GM18868 (cell line): ENCODE data around the gene TIPARP.
"Not testable (repeated sequence)": the region's sequence is repeated elsewhere in the genome, so short reads cannot be mapped to it uniquely, and the experiment has no call there.

Experiments used
- ATAC-seq: cut with Tn5 transposase; IDR thresholded peaks from one replicate; pipeline ENCODE4 v1.9.1; 2021; ENCODE audit warnings: mild to moderate bottlenecking, moderate library complexity; ENCODE audit not compliant: unreplicated experiment

The TIPARP gene

DNA sequence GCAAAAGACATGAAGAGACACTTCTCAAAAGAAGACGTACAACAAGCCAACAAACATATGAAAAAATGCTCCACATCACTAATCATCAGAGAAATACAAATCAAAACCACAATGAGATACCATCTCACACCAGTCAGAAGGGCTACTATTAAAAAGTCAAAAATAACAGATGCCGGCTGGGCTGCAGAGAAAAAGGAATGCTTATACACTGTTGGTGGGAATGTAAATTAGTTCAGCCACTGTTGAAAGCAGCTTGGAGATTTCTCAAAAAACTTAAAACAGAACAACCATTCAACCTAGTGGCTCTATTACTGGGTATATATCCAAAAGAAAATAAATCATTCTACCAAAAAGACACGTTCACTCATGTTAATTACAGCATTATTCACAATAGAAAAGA, 60.3 kb downstream of the TIPARP start:
- ATAC-seq, result not testable (repeated sequence)

DNA sequence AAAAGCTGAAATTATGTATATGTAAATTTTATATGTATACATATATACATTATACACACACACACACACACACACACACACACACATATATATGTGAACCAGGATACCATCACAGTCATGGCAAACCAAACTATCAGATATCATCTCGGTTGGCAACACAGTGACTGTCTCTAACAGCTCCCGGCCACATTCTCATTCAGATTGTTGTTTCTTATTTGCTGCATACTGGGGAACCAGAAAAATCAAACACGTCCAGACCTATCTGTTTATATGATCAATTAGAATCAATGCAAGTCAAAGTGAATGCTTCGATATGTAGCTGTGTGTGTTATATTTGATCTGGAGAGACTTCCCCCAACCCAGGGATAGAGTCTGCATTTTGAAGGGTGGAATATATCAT, 61.1 kb downstream of the TIPARP start:
- ATAC-seq, result no peak

DNA sequence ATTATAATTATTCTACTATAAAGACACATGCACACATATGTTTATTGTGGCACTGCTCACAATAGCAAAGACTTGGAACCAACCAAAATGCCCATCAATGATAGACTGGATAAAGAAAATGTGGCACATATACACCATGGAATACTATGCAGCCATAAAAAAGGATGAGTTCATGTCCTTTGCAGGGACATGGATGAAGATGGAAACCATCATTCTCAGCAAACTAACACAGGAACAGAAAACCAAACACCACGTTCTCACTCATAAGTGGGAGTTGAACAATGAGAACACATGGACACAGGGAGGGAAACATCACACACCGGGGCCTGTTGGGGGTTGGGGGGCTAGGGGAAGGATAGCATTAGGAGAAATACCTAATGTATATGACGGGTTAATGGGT, 62.7 kb downstream of the TIPARP start:
- not testable (repeated sequence) for ATAC-seq

DNA sequence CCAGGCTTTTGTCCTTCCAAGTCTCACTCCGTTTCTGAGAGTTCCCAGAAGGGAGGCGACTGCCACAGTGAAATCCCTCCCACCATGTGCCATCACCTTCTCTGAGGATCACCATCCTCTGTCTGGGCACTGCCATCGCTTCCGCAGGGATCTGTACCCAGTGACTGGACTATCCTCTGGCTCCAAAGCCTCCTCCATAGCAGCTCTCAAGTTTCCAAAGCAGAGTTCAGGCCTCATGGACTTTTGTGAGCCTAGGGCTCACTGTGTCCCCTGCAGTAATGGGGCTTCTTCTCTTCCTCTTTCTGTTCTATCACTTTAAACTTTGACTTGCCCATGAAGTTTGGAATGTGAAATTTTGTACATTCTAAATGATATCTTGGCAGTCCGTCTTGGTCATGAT, 63.9 kb downstream of the TIPARP start:
- no peak for ATAC-seq

DNA sequence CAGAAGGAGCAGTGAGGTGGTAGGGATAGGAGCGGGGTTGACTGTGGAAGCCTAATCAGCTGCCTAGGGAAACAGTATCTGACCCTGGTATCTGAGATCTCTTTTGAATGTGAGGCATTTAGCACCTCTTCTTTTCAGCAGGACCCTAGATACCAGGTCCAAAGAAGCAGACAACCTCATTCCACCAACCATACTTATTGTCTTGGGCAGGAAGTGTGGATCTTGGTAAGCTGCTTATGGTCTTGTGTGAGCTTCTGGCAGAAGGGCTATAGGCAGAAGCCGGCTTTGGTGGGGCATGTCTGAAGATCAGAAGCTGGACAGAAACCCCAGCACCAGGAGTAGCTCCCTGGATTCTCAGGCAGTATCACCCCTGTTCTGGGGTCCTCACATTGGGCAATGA, 65.6 kb downstream of the TIPARP start:
- ATAC-seq, result no peak

DNA sequence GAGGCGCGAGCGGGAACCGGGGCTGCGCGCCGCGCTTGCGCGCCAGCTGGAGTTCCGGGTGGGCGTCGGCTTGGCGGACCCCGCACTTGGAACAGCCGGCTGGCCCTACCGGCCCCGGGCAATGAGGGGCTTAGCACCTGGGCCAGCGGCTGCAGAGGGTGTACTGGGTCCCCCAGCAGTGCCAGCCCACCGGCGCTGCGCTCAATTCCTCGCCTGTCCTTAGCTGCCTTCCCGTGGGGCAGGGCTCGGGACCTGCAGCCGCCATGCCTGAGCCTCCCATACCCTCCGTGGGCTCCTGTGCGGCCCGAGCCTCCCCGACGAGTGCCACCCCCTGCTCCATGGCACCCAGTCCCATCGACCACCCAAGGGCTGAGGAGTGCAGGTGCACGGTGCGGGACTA, 66.2 kb downstream of the TIPARP start:
- ATAC-seq, result not testable (repeated sequence)

DNA sequence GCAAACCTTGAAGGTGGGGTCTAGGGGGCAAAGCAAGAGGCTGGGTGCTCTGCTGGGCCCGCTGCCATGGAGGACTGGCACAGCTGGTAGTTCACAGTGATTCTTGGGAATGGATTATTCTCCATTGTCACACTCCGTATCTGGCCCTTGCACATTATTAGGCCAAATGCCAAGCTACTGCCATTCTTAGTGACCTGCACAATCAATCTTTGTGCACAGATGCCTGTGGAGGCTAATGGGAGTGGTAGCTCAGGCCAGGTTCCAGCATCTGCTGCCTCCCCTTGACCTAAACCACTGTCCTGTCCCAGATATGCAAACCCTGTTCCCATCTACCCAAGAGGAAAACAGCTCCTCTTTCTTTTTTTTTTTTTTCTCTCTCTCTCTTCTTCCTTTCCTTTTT, 67.5 kb downstream of the TIPARP start:
- no peak for ATAC-seq

DNA sequence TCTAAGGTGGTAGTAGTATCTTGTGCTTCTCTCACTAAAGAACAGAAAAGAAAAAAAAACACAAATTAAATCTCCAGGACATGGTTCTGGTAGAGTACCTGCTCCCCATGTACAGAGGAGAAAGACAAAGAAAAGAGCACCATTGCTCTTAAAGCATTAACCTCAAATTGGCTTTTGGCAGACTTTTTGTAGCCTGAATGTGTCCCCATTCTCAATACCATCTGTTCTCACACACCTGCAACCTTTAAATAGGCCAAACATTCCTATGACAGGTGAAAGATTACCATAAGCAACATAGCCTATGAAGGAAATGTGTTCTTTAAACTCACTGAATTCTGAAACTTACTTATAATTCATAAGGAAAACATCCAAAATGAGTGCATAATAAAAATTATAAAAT, 68.0 kb downstream of the TIPARP start:
- no peak for ATAC-seq

DNA sequence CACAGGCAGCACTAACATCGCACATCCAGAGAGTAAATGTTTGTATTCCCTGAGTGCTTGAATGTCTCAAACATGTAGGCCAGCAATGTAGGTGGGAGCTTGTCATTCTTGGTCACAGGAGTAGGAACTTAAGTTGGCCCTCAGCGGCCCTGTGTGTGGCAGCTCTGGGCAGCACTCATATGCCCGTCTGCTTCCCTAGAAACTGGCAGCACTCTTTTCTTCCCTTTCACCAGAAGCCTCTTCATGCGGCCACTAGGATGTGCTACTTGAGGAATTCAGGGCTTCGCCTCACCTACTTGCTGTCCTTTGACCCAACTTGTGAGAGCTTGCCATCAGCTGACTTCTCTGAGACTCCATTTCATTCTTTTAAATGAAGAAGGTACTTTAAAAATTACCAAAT, 69.5 kb downstream of the TIPARP start:
- no peak for ATAC-seq

DNA sequence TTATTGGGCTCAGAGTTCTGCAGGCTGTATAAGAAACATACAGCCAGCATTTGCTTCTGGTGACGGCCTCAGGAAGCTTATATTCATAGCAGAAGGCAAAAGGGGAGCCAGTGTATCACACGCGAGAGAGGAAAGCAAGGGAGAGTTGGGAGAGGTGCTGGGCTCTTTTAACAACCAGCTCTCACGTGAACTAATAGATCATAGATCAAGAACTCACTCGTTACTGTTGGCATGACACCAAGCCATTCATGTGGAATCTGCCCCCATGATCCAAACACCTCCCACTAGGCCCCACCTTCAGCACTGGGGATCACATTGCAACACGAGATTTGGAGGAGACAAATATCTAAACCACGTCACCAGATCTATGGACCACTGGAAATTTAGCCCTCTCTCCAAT, 70.2 kb downstream of the TIPARP start:
- no peak for ATAC-seq

DNA sequence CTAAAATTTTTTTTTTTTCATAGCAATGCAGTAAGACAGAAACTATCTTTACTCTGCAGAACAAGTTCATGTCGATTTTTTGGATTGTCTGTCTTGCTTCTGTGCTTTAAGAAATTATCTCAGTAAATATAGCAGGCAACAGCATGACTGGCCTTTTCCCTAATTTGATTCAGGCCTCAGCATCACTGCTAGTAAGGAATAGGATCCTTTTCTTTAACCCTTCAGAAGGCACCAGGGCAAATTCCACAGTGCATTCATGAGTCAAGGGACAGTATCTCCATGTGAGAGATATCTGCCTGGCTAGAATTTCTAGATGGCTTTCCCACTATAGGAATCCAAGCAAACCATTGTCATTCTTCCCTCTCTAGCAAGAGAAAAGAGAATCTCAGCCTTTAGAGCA, 71.4 kb downstream of the TIPARP start:
- no peak for ATAC-seq

DNA sequence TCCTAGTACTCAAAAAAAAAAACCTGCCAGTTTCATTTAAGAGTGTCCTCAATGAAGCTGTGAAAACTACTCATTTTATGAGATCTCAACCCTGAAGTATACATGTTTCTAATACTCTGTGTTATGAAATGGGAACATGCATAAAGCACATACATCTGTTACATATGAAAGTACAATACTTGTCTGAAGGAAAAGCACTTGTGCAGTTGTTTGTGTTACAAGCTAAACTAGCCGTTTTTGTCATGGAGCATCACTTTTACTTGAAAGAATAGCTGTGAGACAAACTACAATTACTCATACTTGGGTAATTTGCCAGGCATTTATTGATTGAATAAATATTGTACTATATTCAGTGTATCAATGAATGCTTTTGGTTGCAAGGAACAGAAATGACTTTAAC, 72.7 kb downstream of the TIPARP start:
- no peak for ATAC-seq

DNA sequence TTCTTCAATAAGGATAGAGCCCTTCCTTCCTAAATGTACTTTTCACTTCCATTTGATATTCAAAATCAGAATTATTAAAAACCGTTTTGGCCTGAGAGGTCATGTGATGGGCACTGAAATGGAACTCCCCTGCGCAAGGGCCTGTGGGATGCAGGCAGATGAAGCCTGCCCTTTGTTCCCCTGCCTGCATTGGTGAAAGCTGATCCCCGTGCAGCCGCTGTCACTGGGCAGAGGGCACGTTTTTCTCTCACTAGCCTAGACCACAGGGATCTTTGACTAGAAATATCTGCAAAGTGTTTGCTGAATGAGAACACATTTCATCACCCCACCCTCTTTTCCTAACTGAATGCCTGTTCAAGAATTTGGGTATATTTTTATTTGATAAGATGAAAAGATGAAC, 74.9 kb downstream of the TIPARP start:
- no peak for ATAC-seq

DNA sequence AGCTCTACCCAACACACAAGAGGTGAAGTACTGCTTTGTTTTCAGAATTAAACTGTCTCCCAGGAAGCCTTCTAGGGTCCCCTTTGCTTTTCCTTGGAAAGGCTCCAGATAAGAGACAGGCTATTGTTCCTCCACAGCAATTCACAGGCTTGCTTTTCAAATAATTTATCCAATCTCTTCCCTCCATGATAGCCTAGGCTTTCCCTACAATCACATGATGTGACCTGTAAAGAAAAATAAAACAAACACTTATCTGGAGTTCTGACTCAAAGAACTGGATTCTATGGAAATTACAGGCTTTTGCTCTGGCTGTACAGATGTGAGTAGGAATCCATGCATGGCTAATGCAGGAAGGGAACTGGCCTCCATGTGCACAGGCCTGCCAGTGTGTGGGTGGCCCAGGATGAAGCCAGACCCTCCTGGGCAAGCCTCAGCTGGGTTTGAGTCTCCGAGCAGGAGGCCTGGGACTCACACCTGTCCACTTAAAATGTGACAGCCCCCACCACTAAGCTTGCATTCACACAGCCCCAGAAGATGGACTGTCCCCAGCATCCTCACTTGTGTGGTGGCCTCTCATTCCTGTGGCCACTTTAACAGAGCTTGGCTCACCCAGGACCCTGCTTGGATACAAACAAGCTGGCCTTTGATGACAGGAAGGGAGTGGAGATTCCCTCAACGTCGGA, 75.9 kb downstream of the TIPARP start:
- ATAC-seq, result no peak

DNA sequence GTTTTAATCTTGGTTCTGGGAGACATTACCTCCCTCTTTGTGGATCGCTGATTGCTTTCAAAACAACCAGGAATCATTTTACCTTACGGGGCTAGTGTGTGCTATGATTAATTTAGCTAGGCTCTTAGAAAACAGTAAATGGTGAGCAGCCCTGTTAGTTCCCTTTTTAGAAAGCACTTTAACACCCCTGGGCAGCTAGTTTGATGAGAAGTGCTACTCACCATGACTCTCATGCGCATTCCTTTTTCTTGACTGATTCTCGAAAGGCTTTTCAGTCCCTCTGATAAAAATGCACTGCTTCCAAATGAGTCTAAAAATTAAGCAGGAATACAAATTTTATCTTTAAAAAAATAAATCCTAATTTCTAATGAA, 76.5 kb downstream of the TIPARP start:
- no peak for ATAC-seq

DNA sequence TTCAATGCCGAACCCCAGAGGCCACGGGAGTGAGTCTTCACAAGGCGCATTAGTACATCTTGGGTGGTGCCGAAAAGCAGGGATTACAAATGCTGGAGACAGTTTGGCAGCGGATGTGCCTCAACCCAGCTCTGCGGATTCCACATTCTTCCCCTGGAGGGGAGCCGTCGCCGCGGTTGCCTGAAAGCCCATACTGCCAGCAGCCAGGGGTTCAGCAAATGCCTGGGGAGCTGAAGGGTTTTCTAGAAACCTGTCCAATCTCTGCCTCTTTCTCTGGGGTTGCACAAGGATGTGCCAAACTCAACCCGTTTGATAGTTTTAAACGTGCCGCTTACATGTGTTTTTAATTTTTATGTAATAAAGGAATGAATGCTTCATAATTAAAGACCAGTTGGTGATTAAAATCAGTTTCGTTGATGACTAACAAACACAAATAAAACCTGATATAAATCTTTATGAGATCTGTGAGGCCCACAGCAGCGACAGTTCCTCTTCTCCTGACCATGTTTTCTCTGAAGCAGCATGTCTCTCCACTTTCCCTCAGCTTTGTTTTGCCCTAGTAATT, 77.2 kb downstream of the TIPARP start:
- no peak for ATAC-seq
